ENCODE data around the gene VARS2. TPM values are rescaled to one million over a fixed set of nuclear protein-coding genes. Genes with fewer than 3 reads are reported as not detected.
"Not testable (repeated sequence)": the region's sequence is repeated elsewhere in the genome, so short reads cannot be mapped to it uniquely, and the experiment has no call there.

VARS2 gene
- polyA plus RNA-seq, 1 experiment = 16.1 TPM

DNA sequence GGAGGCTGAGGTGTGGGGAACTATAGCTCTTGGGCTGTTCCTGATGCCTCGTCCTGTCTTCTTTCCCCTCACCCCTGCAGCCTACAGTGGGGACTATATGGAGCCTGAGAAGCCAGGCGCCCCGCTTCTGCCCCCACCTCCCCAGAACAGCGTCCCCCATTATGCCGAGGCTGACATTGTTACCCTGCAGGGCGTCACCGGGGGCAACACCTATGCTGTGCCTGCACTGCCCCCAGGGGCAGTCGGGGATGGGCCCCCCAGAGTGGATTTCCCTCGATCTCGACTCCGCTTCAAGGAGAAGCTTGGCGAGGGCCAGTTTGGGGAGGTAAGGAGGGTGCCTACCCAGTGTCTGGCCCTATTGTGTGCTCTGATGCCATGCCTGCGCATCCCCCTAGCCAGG, 17.5 kb upstream of the VARS2 start:
- ChIA-PET CTCF (interaction anchor here (0.7 kb wide), 1 partner anchor 10 kb away, joined by 3 read pairs; no protein-coding TSS in a partner anchor), POLR2A (no interaction called here)
- Histone ChIP-seq H3K36me3 (ENCODE audit: control insufficient read depth, insufficient read depth, low read length) (peaks cover 37% of the 10 kb centered on the region), H3K27me3 (ENCODE audit: control insufficient read depth, insufficient read depth, low read length) (no peaks in the 10 kb centered on the region), H3K4me3 (ENCODE audit: low read depth, low read length) (no peak overlapping the region)
- no peak for DNase-seq (ENCODE audit: low read depth)
- TF ChIP-seq, protein P1, sequence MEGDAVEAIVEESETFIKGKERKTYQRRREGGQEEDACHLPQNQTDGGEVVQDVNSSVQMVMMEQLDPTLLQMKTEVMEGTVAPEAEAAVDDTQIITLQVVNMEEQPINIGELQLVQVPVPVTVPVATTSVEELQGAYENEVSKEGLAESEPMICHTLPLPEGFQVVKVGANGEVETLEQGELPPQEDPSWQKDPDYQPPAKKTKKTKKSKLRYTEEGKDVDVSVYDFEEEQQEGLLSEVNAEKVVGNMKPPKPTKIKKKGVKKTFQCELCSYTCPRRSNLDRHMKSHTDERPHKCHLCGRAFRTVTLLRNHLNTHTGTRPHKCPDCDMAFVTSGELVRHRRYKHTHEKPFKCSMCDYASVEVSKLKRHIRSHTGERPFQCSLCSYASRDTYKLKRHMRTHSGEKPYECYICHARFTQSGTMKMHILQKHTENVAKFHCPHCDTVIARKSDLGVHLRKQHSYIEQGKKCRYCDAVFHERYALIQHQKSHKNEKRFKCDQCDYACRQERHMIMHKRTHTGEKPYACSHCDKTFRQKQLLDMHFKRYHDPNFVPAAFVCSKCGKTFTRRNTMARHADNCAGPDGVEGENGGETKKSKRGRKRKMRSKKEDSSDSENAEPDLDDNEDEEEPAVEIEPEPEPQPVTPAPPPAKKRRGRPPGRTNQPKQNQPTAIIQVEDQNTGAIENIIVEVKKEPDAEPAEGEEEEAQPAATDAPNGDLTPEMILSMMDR (IDR thresholded peaks at IDR 0.05; ENCODE audit: insufficient read depth, low read depth, low read length) = no peak

DNA sequence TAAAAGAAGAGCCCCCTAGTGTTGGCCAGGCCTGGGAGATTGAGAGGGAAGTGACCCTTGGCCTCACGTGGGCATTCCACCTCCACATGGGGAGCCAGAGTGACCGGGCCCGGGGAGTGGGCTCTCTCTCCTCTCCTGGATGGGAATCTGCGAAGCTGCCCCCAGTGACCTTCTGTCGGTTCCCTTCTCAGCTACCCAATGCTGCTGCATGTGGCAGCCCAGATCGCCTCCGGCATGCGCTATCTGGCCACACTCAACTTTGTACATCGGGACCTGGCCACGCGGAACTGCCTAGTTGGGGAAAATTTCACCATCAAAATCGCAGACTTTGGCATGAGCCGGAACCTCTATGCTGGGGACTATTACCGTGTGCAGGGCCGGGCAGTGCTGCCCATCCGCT, 16.2 kb upstream of the VARS2 start:
- DNase-seq (ENCODE audit: low read depth) = no peak
- TF ChIP-seq, protein P1 (IDR thresholded peaks at IDR 0.05; ENCODE audit: insufficient read depth, low read depth, low read length) = no peak
- ChIA-PET CTCF (interaction anchor here (0.9 to 2.8 kb wide), 2 partner anchors 9 to 182 kb away, joined by 3 to 7 read pairs; no protein-coding TSS in a partner anchor), POLR2A (no interaction called here)
- Histone ChIP-seq H3K36me3 (ENCODE audit: control insufficient read depth, insufficient read depth, low read length) (peaks cover 31% of the 10 kb centered on the region), H3K27me3 (ENCODE audit: control insufficient read depth, insufficient read depth, low read length) (no peaks in the 10 kb centered on the region), H3K4me3 (ENCODE audit: low read depth, low read length) (no peak overlapping the region)

DNA sequence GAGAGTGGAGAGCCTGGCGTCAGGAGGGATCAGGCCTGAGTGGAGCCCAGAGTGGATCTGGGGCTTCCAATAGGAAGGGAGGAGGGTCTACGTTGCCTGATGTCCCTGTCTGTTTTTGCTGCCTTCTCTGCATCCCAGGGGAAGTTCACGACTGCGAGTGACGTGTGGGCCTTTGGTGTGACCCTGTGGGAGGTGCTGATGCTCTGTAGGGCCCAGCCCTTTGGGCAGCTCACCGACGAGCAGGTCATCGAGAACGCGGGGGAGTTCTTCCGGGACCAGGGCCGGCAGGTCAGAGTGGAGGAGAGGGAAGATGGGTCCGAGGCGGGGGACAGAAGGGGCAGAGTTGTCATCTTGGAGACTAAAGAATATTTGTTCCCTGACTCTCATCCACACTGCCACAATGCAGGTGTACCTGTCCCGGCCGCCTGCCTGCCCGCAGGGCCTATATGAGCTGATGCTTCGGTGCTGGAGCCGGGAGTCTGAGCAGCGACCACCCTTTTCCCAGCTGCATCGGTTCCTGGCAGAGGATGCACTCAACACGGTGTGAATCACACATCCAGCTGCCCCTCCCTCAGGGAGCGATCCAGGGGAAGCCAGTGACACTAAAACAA, 15.2 kb upstream of the VARS2 start:
- ChIA-PET POLR2A (no interaction called here), CTCF (interaction anchor here (0.9 to 2.8 kb wide), 3 partner anchors 10 to 181 kb away, joined by 3 to 7 read pairs (median 3); no protein-coding TSS in a partner anchor)
- Histone ChIP-seq H3K36me3 (ENCODE audit: control insufficient read depth, insufficient read depth, low read length) (peaks cover 27% of the 10 kb centered on the region), H3K27me3 (ENCODE audit: control insufficient read depth, insufficient read depth, low read length) (no peaks in the 10 kb centered on the region), H3K4me3 (ENCODE audit: low read depth, low read length) (no peak overlapping the region)
- TF ChIP-seq, protein P1 (IDR thresholded peaks at IDR 0.05; ENCODE audit: insufficient read depth, low read depth, low read length) = no peak
- DNase-seq (ENCODE audit: low read depth) = no peak

DNA sequence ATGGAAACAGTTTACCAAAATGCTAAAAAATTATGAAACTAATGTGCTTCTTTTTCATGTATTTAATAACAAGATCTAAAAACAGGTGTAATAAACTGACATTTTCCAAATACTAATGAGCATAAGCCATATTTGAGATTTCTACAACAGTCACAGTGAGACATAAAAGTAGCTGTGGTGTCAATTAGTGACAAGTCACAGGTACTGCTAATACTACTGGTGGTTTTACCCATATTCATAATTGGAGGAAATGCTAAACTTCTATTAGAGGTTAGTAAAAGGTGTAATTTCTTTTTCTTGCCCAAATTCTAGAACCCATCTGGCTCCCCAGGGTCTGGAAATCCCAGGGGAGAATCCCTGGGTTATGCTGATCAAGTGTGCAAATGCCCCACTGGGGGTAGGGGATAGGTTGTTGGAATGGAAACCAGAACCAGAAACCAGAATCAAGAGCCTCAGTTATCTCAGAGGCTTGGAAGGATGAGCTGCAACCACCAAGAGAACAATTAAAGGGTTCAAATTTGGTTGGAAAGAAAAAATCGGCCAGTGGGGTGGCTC, 13.1 kb upstream of the VARS2 start:
- CTCF ChIA-PET = interaction anchor here (0.7 to 0.8 kb wide), 2 partner anchors 13 to 22 kb away, joined by 3 read pairs; partner anchors contain the start of gene VARS2
- H3K36me3 ChIP-seq (ENCODE audit: control insufficient read depth, insufficient read depth, low read length) = peaks cover 20% of the 10 kb centered on the region
- POLR2A ChIA-PET = no interaction called here
- DNase-seq (ENCODE audit: low read depth) = no peak
- no peaks in the 10 kb centered on the region for H3K27me3 ChIP-seq (ENCODE audit: control insufficient read depth, insufficient read depth, low read length)
- TF ChIP-seq, protein P1 (IDR thresholded peaks at IDR 0.05; ENCODE audit: insufficient read depth, low read depth, low read length) = no peak
- H3K4me3 ChIP-seq (ENCODE audit: low read depth, low read length) = no peak overlapping the region

DNA sequence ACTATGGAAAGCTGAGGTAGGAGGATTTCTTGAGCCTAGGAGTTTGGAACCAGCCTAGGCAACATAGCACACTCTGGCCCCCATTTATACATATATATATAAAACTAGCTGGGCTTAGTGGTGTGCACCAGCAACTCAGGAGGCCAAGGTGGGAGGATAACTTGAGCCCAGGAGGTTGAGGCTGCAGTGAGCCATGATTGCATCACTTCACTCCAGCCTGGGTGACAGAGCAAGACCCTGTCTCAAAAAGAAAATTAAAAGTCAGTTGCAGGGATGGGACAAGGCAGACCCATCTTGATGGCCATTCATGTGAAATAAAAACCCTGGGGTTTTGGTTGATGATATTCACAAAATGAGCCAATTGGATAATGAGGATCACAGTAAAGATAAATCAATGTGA, 12.6 kb upstream of the VARS2 start:
- Histone ChIP-seq H3K27me3 (ENCODE audit: control insufficient read depth, insufficient read depth, low read length) (no peaks in the 10 kb centered on the region), H3K4me3 (ENCODE audit: low read depth, low read length) (no peak overlapping the region), H3K36me3 (ENCODE audit: control insufficient read depth, insufficient read depth, low read length) (peaks cover 19% of the 10 kb centered on the region)
- ChIA-PET POLR2A (no interaction called here), CTCF (interaction anchor here (0.7 kb wide), 1 partner anchor 13 kb away, joined by 3 read pairs; the partner anchor contains the start of gene VARS2)
- DNase-seq (ENCODE audit: low read depth) = no peak
- TF ChIP-seq, protein P1 (IDR thresholded peaks at IDR 0.05; ENCODE audit: insufficient read depth, low read depth, low read length) = no peak

DNA sequence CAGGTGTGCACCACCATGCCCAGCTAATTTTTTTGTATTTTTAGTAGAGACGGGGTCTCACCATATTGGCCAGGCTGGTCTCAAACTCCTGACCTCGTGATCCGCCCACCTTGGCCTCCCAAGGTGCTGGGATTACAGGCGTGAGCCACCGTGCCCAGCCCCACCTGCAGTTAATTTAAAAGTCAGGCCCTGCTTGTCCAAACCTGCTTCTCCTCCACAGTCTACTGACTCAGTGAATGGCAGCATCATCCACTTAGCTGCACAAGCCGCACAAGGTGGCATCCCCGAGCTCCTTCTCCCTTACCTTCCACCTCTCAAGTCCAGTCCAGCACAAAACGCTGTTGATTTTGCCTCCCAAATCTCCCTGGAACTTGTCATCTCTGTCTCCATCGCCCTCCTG, 11.8 kb upstream of the VARS2 start:
- H3K27me3 ChIP-seq (ENCODE audit: control insufficient read depth, insufficient read depth, low read length); H3K4me3 ChIP-seq (ENCODE audit: low read depth, low read length); POLR2A ChIA-PET; DNase-seq (ENCODE audit: low read depth): not testable (repeated sequence)
- CTCF ChIA-PET = interaction anchor here (1.2 kb wide), 1 partner anchor 74 kb away, joined by 3 read pairs; no protein-coding TSS in a partner anchor
- H3K36me3 ChIP-seq (ENCODE audit: control insufficient read depth, insufficient read depth, low read length) = peaks cover 19% of the 10 kb centered on the region
